Measurements from ENCODE around the gene ACADS. TPM values are rescaled to one million over a fixed set of nuclear protein-coding genes. Genes with fewer than 3 reads are reported as not detected.

The ACADS gene
- total and polyA plus RNA-seq, 2 experiments from 2014 or later = 53.5 to 66.8 TPM

DNA sequence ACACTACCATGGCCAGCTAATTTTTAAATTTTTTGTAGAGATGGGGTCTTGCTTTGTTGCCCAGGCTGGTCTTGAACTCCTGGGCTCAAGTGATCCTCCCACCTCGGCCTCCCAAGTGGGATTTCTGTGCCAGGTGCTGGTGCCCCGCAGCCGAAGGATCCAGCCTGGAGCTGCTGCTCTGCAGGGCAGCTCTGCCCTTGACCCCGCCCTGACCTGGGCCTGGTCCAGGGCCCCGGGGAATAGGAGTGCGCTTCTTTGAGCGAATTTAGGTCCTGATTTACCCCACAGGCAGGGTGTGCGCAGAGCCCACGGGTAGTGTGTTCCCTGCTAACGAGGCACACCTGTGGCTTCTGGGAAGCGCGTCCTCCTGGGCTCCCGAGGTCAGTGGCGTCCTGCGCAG is 15.2 kb downstream of the ACADS start:
- Histone ChIP-seq H4K20me1 (ENCODE audit: insufficient read depth, poor library complexity, severe bottlenecking) (no peaks in the 10 kb centered on the region), H3K27me3 (no peaks in the 10 kb centered on the region), H3K36me3 (replicated peaks; ENCODE audit: insufficient read depth, low read depth) (no peaks in the 10 kb centered on the region), H3K4me1 (ENCODE audit: insufficient read depth) (no peaks in the 10 kb centered on the region), H3K9me3 (ENCODE audit: low read depth) (no peaks in the 10 kb centered on the region), H3K79me2 (no peaks in the 10 kb centered on the region), H3K4me3 (no peak overlapping the region), H3K4me2 (no peak overlapping the region), H2AFZ (no peak overlapping the region), H3K9me2 (replicated peaks; ENCODE audit: insufficient read depth) (no peaks in the 10 kb centered on the region), H3K27ac (no peak overlapping the region)
- WGBS (ENCODE audit: low lambda C conversion rate, missing lambda C conversion rate) = 93% methylated on average over 15 of the region's 15 CpGs
- TF ChIP-seq EZH2phosphoT487 (IDR thresholded peaks at IDR 0.05; ENCODE audit: low read depth, severe bottlenecking, unreplicated experiment) (no peak), EZH2 (IDR thresholded peaks at IDR 0.05; ENCODE audit: borderline replicate concordance) (no peak)
- TF ChIP-seq, protein P1, sequence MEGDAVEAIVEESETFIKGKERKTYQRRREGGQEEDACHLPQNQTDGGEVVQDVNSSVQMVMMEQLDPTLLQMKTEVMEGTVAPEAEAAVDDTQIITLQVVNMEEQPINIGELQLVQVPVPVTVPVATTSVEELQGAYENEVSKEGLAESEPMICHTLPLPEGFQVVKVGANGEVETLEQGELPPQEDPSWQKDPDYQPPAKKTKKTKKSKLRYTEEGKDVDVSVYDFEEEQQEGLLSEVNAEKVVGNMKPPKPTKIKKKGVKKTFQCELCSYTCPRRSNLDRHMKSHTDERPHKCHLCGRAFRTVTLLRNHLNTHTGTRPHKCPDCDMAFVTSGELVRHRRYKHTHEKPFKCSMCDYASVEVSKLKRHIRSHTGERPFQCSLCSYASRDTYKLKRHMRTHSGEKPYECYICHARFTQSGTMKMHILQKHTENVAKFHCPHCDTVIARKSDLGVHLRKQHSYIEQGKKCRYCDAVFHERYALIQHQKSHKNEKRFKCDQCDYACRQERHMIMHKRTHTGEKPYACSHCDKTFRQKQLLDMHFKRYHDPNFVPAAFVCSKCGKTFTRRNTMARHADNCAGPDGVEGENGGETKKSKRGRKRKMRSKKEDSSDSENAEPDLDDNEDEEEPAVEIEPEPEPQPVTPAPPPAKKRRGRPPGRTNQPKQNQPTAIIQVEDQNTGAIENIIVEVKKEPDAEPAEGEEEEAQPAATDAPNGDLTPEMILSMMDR (IDR thresholded peaks at IDR 0.05; ENCODE audit: poor library complexity) = no peak
- DNase-seq (ENCODE audit: low spot score) = no peak

DNA sequence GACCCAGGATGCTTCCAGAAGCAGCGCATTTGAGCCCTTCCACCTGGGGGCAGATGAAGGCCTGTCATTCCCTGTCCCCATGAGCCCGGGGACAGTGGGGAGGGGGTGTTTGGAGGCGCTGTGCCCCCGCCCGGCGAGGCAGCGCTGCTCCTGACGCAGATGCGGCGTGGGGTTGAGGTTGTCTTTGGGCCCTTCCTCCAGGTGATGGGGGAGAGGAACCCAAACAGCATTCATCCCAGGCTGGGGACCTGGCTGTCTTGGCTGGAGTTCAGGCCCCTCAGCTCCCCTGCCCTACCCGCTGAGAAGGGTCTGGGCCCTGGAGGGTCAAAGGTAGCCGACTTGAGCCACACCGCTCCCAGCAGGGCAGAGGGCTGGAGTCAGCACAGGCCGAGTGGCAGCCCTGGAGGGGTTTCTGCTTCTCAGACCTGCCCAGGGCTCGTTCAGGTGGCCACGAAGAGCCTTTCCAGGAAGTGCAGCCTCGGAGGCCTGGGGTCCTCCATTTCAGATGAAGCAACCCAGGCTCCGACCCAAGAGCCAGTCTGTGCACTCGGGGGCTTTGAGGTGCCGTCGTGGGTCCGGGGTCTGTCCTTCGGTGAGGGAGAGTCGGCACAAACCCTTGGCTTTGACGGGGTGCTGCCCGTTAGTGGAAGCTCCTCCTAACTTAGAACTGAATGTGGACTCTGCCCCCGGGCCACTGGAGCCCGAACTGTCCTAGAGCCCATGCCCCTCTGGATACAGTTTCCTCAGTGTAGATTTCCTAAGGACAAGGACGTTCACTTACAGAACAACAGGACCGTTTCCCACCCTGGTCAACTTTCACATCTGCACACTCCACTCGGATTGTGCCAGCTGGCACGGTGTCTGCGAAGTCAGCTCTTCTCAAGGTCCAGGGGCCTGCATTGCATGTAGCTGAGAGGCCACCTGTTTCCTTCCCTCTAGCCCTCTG is 16.1 kb downstream of the ACADS start:
- Histone ChIP-seq H3K27me3 (no peaks in the 10 kb centered on the region), H3K4me3 (no peak overlapping the region), H3K4me1 (ENCODE audit: insufficient read depth) (no peaks in the 10 kb centered on the region), H4K20me1 (ENCODE audit: insufficient read depth, poor library complexity, severe bottlenecking) (no peaks in the 10 kb centered on the region), H2AFZ (no peak overlapping the region), H3K36me3 (replicated peaks; ENCODE audit: insufficient read depth, low read depth) (no peaks in the 10 kb centered on the region), H3K9me3 (ENCODE audit: low read depth) (no peaks in the 10 kb centered on the region), H3K79me2 (no peaks in the 10 kb centered on the region), H3K9me2 (replicated peaks; ENCODE audit: insufficient read depth) (no peaks in the 10 kb centered on the region), H3K27ac (no peak overlapping the region), H3K4me2 (no peak overlapping the region)
- WGBS (ENCODE audit: low lambda C conversion rate, missing lambda C conversion rate) = 91% methylated on average over 32 of the region's 33 CpGs
- TF ChIP-seq EZH2 (IDR thresholded peaks at IDR 0.05; ENCODE audit: borderline replicate concordance) (no peak), EZH2phosphoT487 (IDR thresholded peaks at IDR 0.05; ENCODE audit: low read depth, severe bottlenecking, unreplicated experiment) (no peak)
- TF ChIP-seq, protein P1 (IDR thresholded peaks at IDR 0.05; ENCODE audit: poor library complexity) = no peak
- no peak for DNase-seq (ENCODE audit: low spot score)

DNA sequence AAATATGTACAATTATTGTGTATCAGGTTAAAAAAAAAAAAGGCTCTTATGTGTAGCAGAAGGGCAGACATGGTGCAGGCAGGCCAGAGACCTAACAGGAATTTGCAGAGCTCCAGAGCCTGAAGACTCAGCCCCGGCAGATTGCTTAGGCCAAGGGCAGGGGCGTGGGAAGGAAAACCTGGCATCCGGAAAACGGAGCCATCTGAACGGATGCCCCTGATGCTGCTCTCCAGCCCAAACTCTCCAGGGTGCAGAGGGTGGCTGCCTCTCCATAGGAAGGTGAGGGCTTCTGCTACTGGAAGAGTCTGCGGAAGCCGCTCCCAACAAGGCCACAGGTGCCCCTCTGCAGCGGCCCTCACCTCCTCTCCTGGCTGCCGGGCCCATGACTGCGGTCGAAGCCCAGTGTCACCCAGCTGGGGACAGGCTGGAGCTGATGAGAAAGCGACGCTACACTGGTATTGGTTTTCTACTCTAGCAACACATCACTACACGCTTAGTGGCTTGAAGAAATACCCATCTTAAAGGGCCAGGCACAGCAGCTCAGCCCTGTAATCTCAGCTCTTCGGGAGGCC is 19.4 kb downstream of the ACADS start:
- DNase-seq (ENCODE audit: low spot score) = no peak
- H3K4me1 ChIP-seq (ENCODE audit: insufficient read depth) = no peaks in the 10 kb centered on the region
- WGBS (ENCODE audit: low lambda C conversion rate, missing lambda C conversion rate) = 89% methylated on average over 15 of the region's 15 CpGs

More for the DNA sequence above, 19.4 kb downstream of the ACADS start:
- Histone ChIP-seq H3K9me2 (replicated peaks; ENCODE audit: insufficient read depth) (no peaks in the 10 kb centered on the region), H4K20me1 (ENCODE audit: insufficient read depth, poor library complexity, severe bottlenecking) (no peaks in the 10 kb centered on the region), H3K79me2 (no peaks in the 10 kb centered on the region), H3K27ac (no peak overlapping the region), H3K9me3 (ENCODE audit: low read depth) (no peaks in the 10 kb centered on the region), H3K4me3 (no peak overlapping the region), H3K4me2 (no peak overlapping the region), H3K27me3 (no peaks in the 10 kb centered on the region), H2AFZ (no peak overlapping the region), H3K36me3 (replicated peaks; ENCODE audit: insufficient read depth, low read depth) (no peaks in the 10 kb centered on the region)
- no peak for TF ChIP-seq EZH2 (IDR thresholded peaks at IDR 0.05; ENCODE audit: borderline replicate concordance)
- no peak for TF ChIP-seq EZH2phosphoT487 (IDR thresholded peaks at IDR 0.05; ENCODE audit: low read depth, severe bottlenecking, unreplicated experiment)
- TF ChIP-seq, protein P1 (IDR thresholded peaks at IDR 0.05; ENCODE audit: poor library complexity) = no peak

Measured in hepatocyte (in vitro differentiated cells).